ENCODE results near the gene ADGRD2. TPM values are rescaled to one million over a fixed set of nuclear protein-coding genes. Genes with fewer than 3 reads are reported as not detected.

Gene ADGRD2
- total RNA-seq, 1 experiment from 2014 or later = not detected

DNA sequence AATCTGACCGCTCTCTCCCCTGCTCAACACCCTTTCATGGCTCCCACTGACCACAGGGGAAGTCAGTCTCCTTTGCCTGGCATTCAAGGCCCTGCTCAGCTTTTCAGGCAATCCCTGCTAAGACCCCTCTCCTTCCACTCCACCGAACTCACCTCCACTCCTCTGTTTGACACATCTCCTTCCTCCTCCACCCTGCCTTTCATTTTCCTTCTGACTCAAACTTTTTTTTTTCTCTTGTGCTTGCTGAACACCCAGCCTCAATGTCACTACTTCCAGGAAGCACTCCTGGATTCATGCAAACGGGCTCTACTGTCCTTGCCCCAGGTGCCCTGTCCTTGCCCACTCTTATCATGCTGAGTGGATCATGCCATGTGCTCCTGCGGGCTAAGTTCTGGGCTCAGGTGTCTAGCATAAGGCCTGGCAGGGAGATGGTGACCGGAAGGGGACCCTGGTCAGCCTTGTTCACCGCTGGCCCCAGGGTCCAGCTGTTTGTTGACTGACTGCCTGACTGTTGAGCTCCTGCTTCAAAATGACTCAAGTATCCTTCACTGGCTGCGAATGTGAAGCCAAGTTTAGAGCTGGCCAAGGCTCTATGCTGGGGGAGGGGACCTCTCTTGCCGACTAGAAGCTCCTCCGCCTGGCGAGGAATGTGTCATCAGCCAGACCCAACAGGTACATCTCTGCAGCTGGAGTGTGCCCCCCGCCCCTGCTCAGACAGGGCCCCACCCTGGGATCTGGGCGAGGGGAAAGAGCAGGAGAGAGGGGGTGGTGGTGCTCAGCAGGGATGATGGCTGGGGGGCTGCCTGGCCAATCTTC, 50.8 kb downstream of the ADGRD2 start:
- H4K20me1 ChIP-seq (ENCODE audit: insufficient read depth) = no peaks in the 10 kb centered on the region
- H3K4me3 ChIP-seq (replicated peaks in 1 of 2; ENCODE audit: low read depth in 1 of 2, low read length in 2 of 2) = no peak overlapping the region
- ChIA-PET POLR2A (no interaction called here), CTCF (no interaction called here), RAD21 (ENCODE audit: low non-redundant PET in 1 of 2, low total read pairs in 2 of 2, uncharacterized antibody in 2 of 2, unreplicated experiment in 2 of 2) (no interaction called here)
- H3K4me1 ChIP-seq (ENCODE audit: control insufficient read depth in 1 of 2, insufficient read depth in 2 of 2, low read length in 2 of 2) = no peaks in the 10 kb centered on the region
- no peaks in the 10 kb centered on the region for H3K36me3 ChIP-seq (ENCODE audit: control insufficient read depth in 1 of 2, insufficient read depth in 2 of 2, low read length in 2 of 2)
- H3K9me2 ChIP-seq (ENCODE audit: insufficient read depth) = no peaks in the 10 kb centered on the region
- no peak overlapping the region for H3K4me2 ChIP-seq (ENCODE audit: low read length)
- no peaks in the 10 kb centered on the region for H3K27me3 ChIP-seq (ENCODE audit: insufficient read depth, low read length)
- BruUV-seq (replicated peaks) = no TSS peak
- H3K79me2 ChIP-seq (ENCODE audit: insufficient read depth, low read length) = no peaks in the 10 kb centered on the region
- H3K9ac ChIP-seq (ENCODE audit: low read length) = no peak overlapping the region
- no peak for ATAC-seq
- intact Hi-C loops (cut with micrococcal nuclease) = no loop called here
- no peak overlapping the region for H3K27ac ChIP-seq (ENCODE audit: low read depth, low read length)
- no peak overlapping the region for H2AFZ ChIP-seq (ENCODE audit: low read depth, low read length, poor library complexity, severe bottlenecking)
- TF ChIP-seq TCF7L2 (IDR thresholded peaks at IDR 0.05; ENCODE audit: borderline replicate concordance, extremely low read depth, insufficient read depth, insufficient read length) (no peak), JUND (IDR thresholded peaks at IDR 0.05) (no peak), CBX3 (IDR thresholded peaks at IDR 0.05; ENCODE audit: low read depth) (no peak), MAX (IDR thresholded peaks at IDR 0.05) (no peak), SP1 (IDR thresholded peaks at IDR 0.05; ENCODE audit: low read depth) (no peak), FOSL1 (IDR thresholded peaks at IDR 0.05; ENCODE audit: low read depth) (no peak), POLR2A (IDR thresholded peaks at IDR 0.05; ENCODE audit: borderline replicate concordance, extremely low read depth, insufficient read depth, insufficient read length) (no peak), ZFX (IDR thresholded peaks at IDR 0.05) (no peak), RAD21 (IDR thresholded peaks at IDR 0.05; ENCODE audit: low read depth) (no peak), POLR2AphosphoS5 (IDR thresholded peaks at IDR 0.05; ENCODE audit: low read depth, low read length) (no peak), CEBPB (IDR thresholded peaks at IDR 0.05; ENCODE audit: low read depth) (no peak), ZNF274 (IDR thresholded peaks at IDR 0.05; ENCODE audit: low read depth, low read length) (no peak), SIN3A (IDR thresholded peaks at IDR 0.05; ENCODE audit: low read depth) (no peak), EGR1 (IDR thresholded peaks at IDR 0.05; ENCODE audit: low read depth) (no peak)
- TF ChIP-seq, protein P1, sequence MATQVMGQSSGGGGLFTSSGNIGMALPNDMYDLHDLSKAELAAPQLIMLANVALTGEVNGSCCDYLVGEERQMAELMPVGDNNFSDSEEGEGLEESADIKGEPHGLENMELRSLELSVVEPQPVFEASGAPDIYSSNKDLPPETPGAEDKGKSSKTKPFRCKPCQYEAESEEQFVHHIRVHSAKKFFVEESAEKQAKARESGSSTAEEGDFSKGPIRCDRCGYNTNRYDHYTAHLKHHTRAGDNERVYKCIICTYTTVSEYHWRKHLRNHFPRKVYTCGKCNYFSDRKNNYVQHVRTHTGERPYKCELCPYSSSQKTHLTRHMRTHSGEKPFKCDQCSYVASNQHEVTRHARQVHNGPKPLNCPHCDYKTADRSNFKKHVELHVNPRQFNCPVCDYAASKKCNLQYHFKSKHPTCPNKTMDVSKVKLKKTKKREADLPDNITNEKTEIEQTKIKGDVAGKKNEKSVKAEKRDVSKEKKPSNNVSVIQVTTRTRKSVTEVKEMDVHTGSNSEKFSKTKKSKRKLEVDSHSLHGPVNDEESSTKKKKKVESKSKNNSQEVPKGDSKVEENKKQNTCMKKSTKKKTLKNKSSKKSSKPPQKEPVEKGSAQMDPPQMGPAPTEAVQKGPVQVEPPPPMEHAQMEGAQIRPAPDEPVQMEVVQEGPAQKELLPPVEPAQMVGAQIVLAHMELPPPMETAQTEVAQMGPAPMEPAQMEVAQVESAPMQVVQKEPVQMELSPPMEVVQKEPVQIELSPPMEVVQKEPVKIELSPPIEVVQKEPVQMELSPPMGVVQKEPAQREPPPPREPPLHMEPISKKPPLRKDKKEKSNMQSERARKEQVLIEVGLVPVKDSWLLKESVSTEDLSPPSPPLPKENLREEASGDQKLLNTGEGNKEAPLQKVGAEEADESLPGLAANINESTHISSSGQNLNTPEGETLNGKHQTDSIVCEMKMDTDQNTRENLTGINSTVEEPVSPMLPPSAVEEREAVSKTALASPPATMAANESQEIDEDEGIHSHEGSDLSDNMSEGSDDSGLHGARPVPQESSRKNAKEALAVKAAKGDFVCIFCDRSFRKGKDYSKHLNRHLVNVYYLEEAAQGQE (IDR thresholded peaks at IDR 0.05; ENCODE audit: low read depth) = no peak
- H3K9me3 ChIP-seq (ENCODE audit: control insufficient read depth in 1 of 2, insufficient read depth in 1 of 2, low read depth in 1 of 2, low read length in 2 of 2) = no peaks in the 10 kb centered on the region
- DNase-seq (ENCODE audit: low read depth, low spot score) = no peak

All from HCT116 (cell line).